ENCODE data around the gene SUB1.

Gene SUB1

DNA sequence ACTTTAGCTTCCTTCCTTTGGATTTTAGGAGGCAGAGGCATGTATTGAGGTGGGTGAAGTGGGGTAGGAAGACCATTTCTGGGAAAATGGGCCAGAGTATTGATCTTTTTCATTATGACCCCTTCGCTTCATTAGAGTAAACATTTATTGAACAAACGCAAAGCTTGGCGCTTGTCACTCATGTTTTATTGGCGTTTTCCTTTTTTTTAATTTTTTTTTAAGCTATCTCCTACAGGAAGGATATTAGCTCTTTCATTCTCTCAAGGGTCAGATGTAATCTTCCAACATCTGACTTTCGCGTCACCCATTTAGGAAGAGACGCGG lies 273 bp upstream of the SUB1 start:
- Histone ChIP-seq H3K36me3 (peaks cover 19% of the 10 kb centered on the region), H3K4me3 (ENCODE audit: low read depth, low read length) (peak overlapping the region; percentile 88), H3K9me3 (no peaks in the 10 kb centered on the region), H3K4me1 (peaks cover 4% of the 10 kb centered on the region; the same call in 1 of the 2 replicates), H3K27me3 (no peaks in the 10 kb centered on the region)
- TF ChIP-seq, protein P1, sequence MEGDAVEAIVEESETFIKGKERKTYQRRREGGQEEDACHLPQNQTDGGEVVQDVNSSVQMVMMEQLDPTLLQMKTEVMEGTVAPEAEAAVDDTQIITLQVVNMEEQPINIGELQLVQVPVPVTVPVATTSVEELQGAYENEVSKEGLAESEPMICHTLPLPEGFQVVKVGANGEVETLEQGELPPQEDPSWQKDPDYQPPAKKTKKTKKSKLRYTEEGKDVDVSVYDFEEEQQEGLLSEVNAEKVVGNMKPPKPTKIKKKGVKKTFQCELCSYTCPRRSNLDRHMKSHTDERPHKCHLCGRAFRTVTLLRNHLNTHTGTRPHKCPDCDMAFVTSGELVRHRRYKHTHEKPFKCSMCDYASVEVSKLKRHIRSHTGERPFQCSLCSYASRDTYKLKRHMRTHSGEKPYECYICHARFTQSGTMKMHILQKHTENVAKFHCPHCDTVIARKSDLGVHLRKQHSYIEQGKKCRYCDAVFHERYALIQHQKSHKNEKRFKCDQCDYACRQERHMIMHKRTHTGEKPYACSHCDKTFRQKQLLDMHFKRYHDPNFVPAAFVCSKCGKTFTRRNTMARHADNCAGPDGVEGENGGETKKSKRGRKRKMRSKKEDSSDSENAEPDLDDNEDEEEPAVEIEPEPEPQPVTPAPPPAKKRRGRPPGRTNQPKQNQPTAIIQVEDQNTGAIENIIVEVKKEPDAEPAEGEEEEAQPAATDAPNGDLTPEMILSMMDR (IDR thresholded peaks at IDR 0.05; ENCODE audit: low read depth, low read length): no peak
- no peak for DNase-seq

DNA sequence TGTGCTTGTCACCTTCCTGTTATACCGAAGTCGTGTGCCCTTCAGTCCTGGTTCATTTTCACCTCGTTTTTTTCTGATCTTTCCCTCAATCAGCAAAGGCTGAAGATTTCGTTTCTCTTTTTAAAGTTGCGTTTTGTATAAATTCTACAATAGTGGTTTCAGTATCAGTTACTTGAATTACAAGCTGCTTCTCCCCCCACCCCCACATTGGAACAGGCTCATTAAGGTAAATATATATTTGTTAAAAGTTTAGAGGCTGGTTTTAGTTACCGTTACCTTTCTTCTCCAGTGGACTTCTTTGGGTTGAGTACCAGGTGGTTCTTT lies 881 bp downstream of the SUB1 start:
- TF ChIP-seq, protein P1 (IDR thresholded peaks at IDR 0.05; ENCODE audit: low read depth, low read length): no peak
- Histone ChIP-seq H3K9me3 (no peaks in the 10 kb centered on the region), H3K36me3 (peaks cover 27% of the 10 kb centered on the region), H3K4me3 (ENCODE audit: low read depth, low read length) (peak overlapping the region; percentile 88), H3K27me3 (no peaks in the 10 kb centered on the region), H3K4me1 (peaks cover 4% of the 10 kb centered on the region; the same call in 1 of the 2 replicates)
- DNase-seq: no peak

DNA sequence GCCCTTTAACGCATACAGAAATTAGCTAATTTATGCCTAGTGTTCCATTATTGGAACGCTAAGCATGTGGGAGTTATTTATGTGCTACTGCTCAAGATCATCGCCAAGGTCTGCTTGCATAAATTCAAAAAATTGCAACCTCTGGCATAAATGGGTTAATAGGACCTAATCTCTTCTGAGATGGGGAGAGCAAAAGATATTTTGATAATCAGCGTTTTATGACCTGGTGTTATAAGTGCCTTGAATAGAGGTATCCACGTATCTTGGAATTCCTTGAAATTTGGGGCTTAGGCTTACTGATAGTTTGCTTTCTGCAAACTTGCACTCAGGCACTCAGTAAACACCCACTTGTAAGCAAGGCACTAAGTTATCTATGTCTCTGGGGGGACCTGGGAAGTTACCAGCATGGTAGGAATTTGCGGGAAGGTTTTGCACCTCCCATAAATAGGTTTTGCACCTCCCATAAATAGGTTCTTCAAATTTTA lies 1.8 kb downstream of the SUB1 start:
- TF ChIP-seq, protein P1 (IDR thresholded peaks at IDR 0.05; ENCODE audit: low read depth, low read length): no peak
- peaks cover 36% of the 10 kb centered on the region for H3K36me3 ChIP-seq
- H3K4me3 ChIP-seq (ENCODE audit: low read depth, low read length): peak overlapping the region; percentile 88
- peaks cover 4% of the 10 kb centered on the region; the same call in 1 of the 2 replicates for H3K4me1 ChIP-seq
- H3K9me3 ChIP-seq: no peaks in the 10 kb centered on the region
- no peak for DNase-seq
- no peaks in the 10 kb centered on the region for H3K27me3 ChIP-seq

DNA sequence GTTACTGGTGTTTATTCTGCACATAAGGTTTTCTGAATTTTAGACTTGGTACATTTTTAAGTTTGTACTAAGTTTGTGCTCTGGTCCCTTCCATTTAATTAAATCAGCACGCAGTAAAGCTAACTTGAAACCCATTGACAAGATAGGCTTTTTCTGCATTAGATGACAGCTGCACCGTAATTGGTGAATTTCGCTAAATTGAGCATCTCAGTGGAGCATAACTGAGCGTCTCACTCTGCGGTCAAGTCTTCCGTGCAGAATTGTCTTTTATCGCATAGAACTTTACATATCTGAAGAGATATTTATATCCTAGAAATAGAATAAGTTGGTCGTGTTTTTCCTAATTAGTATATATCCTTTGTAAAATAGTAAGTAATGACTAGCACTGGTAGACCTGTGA lies 4.1 kb downstream of the SUB1 start:
- Histone ChIP-seq H3K27me3 (no peaks in the 10 kb centered on the region), H3K36me3 (peaks cover 59% of the 10 kb centered on the region), H3K4me1 (peaks cover 4% of the 10 kb centered on the region; the same call in 1 of the 2 replicates), H3K9me3 (no peaks in the 10 kb centered on the region), H3K4me3 (ENCODE audit: low read depth, low read length) (no peak overlapping the region)
- no peak for DNase-seq
- TF ChIP-seq, protein P1 (IDR thresholded peaks at IDR 0.05; ENCODE audit: low read depth, low read length): no peak

DNA sequence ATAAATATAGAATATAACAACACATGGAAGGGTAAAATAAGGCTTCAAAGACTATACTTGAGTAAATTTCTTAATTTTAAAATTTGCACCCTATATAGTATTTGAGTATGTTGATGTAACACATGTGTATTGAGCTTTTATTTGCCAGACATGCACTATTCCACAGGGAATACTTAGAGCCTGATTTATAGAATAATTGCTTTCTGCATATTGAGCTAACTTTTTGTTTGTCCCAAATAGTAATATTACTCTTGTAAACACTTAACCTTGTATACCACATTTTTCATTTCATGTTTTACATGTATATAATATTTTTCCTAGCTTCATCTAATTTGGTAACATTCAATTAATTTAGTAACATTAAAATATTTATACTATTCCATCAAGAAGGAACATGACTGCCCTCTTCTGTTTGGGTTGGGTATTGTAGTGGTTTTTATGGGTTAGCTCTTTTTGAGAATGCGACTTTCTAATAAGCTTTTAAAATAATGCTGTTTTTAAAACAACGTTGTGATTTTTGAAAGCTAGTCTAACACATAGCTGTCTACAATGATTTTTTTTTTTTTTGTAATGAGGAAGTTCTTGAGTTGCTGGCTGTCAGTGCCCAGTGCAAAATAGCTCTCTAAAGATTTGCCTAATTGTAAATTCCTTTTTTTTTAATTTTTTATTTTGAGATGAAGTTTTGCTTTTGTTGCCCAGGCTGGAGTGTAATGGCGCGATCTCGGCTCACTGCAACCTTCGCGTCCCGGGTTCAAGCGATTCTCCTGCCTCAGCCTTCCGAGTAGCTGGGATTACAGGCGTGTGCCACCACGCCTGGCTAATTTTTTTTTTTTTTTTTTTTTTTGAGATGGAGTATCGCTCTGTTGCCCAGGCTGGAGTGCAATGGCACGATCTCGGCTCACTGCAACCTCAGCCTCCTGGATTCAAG lies 4.8 kb downstream of the SUB1 start:
- TF ChIP-seq, protein P1 (IDR thresholded peaks at IDR 0.05; ENCODE audit: low read depth, low read length): peak; percentile 65
- Histone ChIP-seq H3K4me1 (peaks cover 4% of the 10 kb centered on the region; the same call in 1 of the 2 replicates), H3K36me3 (peaks cover 67% of the 10 kb centered on the region), H3K27me3 (no peaks in the 10 kb centered on the region), H3K4me3 (ENCODE audit: low read depth, low read length) (no peak overlapping the region), H3K9me3 (no peaks in the 10 kb centered on the region)
- peak; percentile 54 for DNase-seq

DNA sequence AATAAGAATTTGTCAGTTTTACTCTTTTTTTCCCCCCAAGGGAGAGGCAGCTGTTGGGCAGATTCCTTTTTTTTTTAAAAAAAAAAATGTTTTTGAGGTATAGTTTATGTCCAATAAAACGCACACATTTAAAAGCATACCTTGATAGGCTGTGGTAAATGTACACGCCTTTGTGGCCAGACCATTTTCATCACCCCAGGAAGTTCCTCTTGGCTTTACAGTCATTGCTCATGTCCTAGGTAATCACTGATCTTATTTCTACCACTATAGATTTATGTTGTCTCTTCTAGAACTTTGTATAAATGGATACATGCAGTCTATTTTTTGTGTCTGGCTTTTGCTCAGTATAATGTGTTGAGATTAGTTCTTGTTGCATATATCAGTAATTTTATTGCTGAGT lies 9.8 kb downstream of the SUB1 start:
- DNase-seq: no peak
- H3K36me3 ChIP-seq: peaks cover 97% of the 10 kb centered on the region
- TF ChIP-seq, protein P1 (IDR thresholded peaks at IDR 0.05; ENCODE audit: low read depth, low read length): no peak
- H3K27me3 ChIP-seq: no peaks in the 10 kb centered on the region
- no peak overlapping the region for H3K4me3 ChIP-seq (ENCODE audit: low read depth, low read length)
- H3K4me1 ChIP-seq: no peaks in the 10 kb centered on the region; the same call in 1 of the 2 replicates
- no peaks in the 10 kb centered on the region for H3K9me3 ChIP-seq

All from BE2C (cell line).